GM21786 (cell line): Measurements from ENCODE around the gene GNA12.
"Not testable (repeated sequence)": the region's sequence is repeated elsewhere in the genome, so short reads cannot be mapped to it uniquely, and the experiment has no call there.

Experiments used
- ATAC-seq: cut with Tn5 transposase; IDR thresholded peaks from one replicate; pipeline ENCODE4 v1.9.1; 2021; ENCODE audit not compliant: unreplicated experiment

The GNA12 gene

DNA sequence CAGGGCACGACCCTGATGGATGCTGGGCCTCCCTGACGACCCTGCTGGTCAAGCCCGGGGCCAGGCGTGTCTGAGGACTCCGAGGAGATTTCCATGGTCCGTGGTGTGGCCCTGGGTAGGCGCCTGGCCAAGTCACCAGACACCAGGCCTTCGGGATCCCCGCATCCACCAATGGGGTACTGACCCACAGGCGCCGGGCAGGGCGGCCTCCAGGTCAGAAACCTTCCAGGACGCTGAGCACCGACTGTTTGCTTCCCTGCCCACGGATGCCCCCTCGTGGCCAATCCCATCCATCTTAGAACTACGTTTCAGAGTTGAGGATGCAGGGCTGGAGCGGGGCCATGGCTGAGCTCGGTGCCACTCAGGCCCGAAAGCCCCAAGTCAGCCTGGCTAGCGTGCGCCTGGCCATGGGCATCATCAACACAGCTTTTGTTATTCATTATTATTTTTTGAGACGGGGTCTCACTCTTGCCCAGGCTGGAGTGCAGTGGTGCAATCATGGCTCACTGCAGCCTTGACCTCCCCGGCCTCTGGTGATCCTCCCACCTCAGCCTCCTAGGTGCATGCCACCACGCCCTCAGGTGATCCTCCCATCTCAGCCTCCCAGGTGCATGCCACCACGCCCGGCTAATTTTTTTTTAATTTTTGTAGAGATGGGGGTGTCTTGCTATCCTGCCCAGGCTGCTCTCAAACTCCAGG lies 163.2 kb downstream of the GNA12 start:
- ATAC-seq, result no peak

DNA sequence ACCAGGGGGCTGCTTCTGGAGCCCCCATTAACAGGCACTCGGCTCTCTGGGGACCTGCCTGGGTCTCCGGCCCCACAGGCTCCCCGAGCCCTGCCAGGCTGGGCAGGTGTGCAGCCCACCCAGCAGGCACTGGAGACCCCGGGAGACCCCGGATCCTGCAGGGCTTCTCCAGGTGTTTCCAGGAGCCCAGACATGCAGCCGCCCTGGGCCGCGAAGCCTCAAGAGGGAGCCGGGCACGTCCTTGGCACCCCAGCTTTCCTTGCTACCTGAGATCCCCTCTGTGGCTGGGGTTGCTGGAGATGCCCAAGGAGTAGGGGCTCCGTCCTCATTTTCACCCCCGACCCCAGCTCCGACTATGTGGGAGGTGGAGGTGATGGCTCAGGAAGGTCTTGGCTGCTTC lies 163.9 kb downstream of the GNA12 start:
- no peak for ATAC-seq

DNA sequence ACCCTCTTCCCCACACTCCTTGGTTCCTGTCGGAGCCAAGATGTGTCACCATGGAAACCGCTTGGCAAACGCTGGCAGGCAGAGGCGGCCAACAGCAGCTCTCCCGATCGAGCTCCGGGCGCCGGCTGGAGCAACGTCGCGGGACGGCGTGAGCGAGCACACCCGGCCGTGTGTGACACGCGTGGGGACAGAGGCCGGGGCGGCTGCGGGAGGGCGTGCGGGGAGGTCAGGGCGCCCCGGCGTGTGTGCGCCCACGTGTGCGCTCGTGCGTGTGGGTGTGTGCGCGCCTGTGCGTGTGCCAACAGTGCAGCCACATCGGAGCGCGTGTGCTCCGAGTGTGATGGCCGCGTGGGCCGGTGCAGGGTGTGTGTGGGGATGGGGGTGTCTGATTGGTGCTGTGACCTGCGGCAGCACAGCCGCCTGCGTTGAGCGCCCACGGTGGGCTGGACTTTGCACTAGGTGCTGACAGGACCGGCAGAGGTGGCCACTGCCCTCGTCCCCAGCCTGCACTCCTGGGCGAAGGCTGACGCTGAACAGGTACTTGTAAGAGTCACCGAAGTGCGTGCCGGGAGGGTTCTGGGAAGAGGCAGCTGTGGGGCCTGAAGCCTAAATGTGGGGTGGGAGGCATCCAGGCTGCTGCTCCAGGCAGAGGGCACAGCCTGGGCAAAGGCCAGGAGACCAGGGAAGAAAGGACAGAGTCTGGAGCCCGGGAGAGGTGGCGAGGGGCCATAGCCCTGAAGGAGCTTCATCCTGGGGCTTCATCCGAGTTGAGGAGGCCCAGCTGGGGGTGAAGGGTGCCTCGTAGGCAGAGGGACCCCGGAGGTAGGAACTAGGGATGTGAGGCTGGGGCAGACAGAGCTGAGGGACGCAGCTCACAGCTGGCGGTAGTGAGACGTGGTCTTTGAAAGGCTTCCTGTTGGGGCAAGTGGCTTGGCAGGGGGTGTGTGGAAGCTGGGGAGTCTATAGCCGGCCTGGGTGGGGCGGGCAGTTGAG lies 164.7 kb downstream of the GNA12 start:
- ATAC-seq, result not testable (repeated sequence)

DNA sequence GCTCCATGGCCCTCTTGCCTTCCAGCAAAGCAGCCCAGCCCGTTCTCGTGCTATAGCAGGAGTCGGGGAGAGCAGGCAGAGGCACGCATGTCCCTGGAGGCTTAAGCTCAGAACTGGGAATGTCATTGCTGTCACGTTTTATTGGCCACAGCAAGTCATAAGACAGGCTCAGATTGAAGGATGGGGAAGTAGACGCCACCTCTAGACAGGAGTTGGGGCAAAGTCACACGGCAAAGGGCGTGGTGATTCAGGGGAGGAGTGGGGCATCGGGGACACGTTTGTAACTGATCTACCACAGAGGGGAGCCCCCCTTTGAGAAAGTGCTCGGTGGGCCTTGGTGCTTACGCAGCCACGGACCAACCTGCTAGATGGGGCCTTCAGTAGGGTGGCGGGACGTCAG lies 165.7 kb downstream of the GNA12 start:
- not testable (repeated sequence) for ATAC-seq
